ENCODE data around the gene HMGCL.
A peak's percentile ranks its signal among the peaks of the same experiment; 100 is the strongest.

The HMGCL gene

GRCh38 chr1:23772854-23773242, 52.4 kb downstream of the HMGCL start:
- no peak for DNase-seq

- DNase-seq = peak; percentile 71
These were observed 53.0 kb downstream of the HMGCL start for GRCh38 chr1:23772049-23772853.

GRCh38 chr1:23768733-23769132, 56.5 kb downstream of the HMGCL start:
- no peak for DNase-seq

- no peak for DNase-seq
These were observed 62.1 kb downstream of the HMGCL start for GRCh38 chr1:23763041-23763577.

GRCh38 chr1:23759277-23759676, 66.0 kb downstream of the HMGCL start:
- DNase-seq = no peak

GRCh38 chr1:23757812-23758211, 67.4 kb downstream of the HMGCL start:
- DNase-seq = no peak

GRCh38 chr1:23756676-23757075, 68.6 kb downstream of the HMGCL start:
- no peak for DNase-seq

- DNase-seq = no peak
These were observed 72.3 kb downstream of the HMGCL start for GRCh38 chr1:23752909-23753308.
